Fibroblast of skin of right quadriceps (primary cell): ENCODE measurements around the gene RAX2.

Experiments
- DNase-seq: peaks from one replicate; pipeline ENCODE4 v3.0.0-alpha.2; 2013

RAX2 gene

GRCh38 chr19:3800996-3801395 is 29.0 kb upstream of the RAX2 start:
- no peak for DNase-seq

GRCh38 chr19:3798137-3798536 is 26.1 kb upstream of the RAX2 start:
- no peak for DNase-seq

- DNase-seq = no peak
These were observed 24.3 kb upstream of the RAX2 start for GRCh38 chr19:3796358-3796757.

GRCh38 chr19:3793799-3794198 is 21.8 kb upstream of the RAX2 start:
- no peak for DNase-seq

- DNase-seq = no peak
These were observed 20.1 kb upstream of the RAX2 start for GRCh38 chr19:3792114-3792513.

- DNase-seq = no peak
These were observed 18.9 kb upstream of the RAX2 start for GRCh38 chr19:3790941-3791340.

GRCh38 chr19:3790209-3790734 is 18.2 kb upstream of the RAX2 start:
- DNase-seq = no peak

- DNase-seq = no peak
These were observed 17.2 kb upstream of the RAX2 start for GRCh38 chr19:3788996-3789778.

- no peak for DNase-seq
These were observed 14.2 kb upstream of the RAX2 start, which contains the start of gene MATK for GRCh38 chr19:3785938-3786824. TSS of gene MATK (minus strand) at chr19:3786381. CDS start at chr19:3785135, 1,246 bp downstream.

- DNase-seq = no peak
These were observed 13.5 kb upstream of the RAX2 start for GRCh38 chr19:3785451-3785937.

- no peak for DNase-seq
These were observed 12.8 kb upstream of the RAX2 start for GRCh38 chr19:3784607-3785450.

GRCh38 chr19:3783660-3784584 is 11.9 kb upstream of the RAX2 start:
- no peak for DNase-seq

- no peak for DNase-seq
These were observed 10.9 kb upstream of the RAX2 start for GRCh38 chr19:3782903-3783302.

- no peak for DNase-seq
These were observed 10.3 kb upstream of the RAX2 start for GRCh38 chr19:3782330-3782729.

GRCh38 chr19:3781603-3782002 is 9.6 kb upstream of the RAX2 start:
- DNase-seq = no peak

GRCh38 chr19:3780786-3781304 is 8.8 kb upstream of the RAX2 start:
- no peak for DNase-seq

- no peak for DNase-seq
These were observed 7.1 kb upstream of the RAX2 start for GRCh38 chr19:3778899-3779723.

- no peak for DNase-seq
These were observed 6.3 kb upstream of the RAX2 start for GRCh38 chr19:3778104-3778867.

- DNase-seq = no peak
These were observed 4.5 kb upstream of the RAX2 start for GRCh38 chr19:3776479-3777040.
